Measurements from ENCODE around the gene RAD21L1.

GRCh38 chr20:1273366-1273765 is 47.5 kb downstream of the RAD21L1 start:
- TF ChIP-seq TCF12 (IDR thresholded peaks at IDR 0.05; ENCODE audit: low read depth), result no peak
- no peak for TF ChIP-seq CEBPB (IDR thresholded peaks at IDR 0.05)
- no peak for TF ChIP-seq CREB1 (IDR thresholded peaks at IDR 0.05; ENCODE audit: low read depth)
- TF ChIP-seq TAF1 (IDR thresholded peaks at IDR 0.05; ENCODE audit: low read depth), result no peak
- no peak for TF ChIP-seq NFIC (IDR thresholded peaks at IDR 0.05)
- TF ChIP-seq MAX (IDR thresholded peaks at IDR 0.05), result no peak
- no peak for TF ChIP-seq REST (IDR thresholded peaks at IDR 0.05; ENCODE audit: low read depth)
- no peak for TF ChIP-seq RAD21 (IDR thresholded peaks at IDR 0.05; ENCODE audit: low read depth)
- no peak for TF ChIP-seq ZBTB7A (IDR thresholded peaks at IDR 0.05; ENCODE audit: low read depth)
- no peak for TF ChIP-seq YY1 (IDR thresholded peaks at IDR 0.05; ENCODE audit: low read depth)
- no peak for TF ChIP-seq EP300 (IDR thresholded peaks at IDR 0.05; ENCODE audit: borderline replicate concordance)
- TF ChIP-seq FOXM1 (IDR thresholded peaks at IDR 0.05; ENCODE audit: borderline replicate concordance, low read depth), result no peak
- TF ChIP-seq USF1 (IDR thresholded peaks at IDR 0.05), result no peak

Measured in Ishikawa (cell line).